Activated CD8-positive, alpha-beta memory T cell treated with anti-CD3 and anti-CD28 coated beads for 24 hours (primary cell): ENCODE data around the gene ADORA2B.

Source experiments
- DNase-seq: peaks from one replicate; pipeline ENCODE4 v3.0.0-alpha.2; 2020

ADORA2B gene

GRCh38 chr17:15999141-15999973 lies 54.4 kb downstream of the ADORA2B start, which contains the start of the genes TTC19 and ZSWIM7:
TTC19 (plus strand) TSS chr17:15999824; CDS start chr17:15999849, 25 bp downstream.
ZSWIM7 (minus strand) TSS chr17:15999704; CDS start chr17:15999594, 110 bp downstream.
- DNase-seq: peak; percentile 99

- no peak for DNase-seq
Measured at GRCh38 chr17:15999974-16000827, 55.3 kb downstream of the ADORA2B start.

GRCh38 chr17:16001226-16001897 lies 56.4 kb downstream of the ADORA2B start:
- DNase-seq: no peak

GRCh38 chr17:16002708-16003260 lies 57.9 kb downstream of the ADORA2B start:
- no peak for DNase-seq

- DNase-seq: no peak
Measured at GRCh38 chr17:16003841-16004240, 58.9 kb downstream of the ADORA2B start.

- DNase-seq: no peak
Measured at GRCh38 chr17:16005636-16006035, 60.7 kb downstream of the ADORA2B start.

GRCh38 chr17:16007439-16007838 lies 62.5 kb downstream of the ADORA2B start:
- DNase-seq: no peak

GRCh38 chr17:16013943-16014407 lies 69.0 kb downstream of the ADORA2B start:
- DNase-seq: no peak

- DNase-seq: no peak
Measured at GRCh38 chr17:16019347-16019746, 74.4 kb downstream of the ADORA2B start.

GRCh38 chr17:16023881-16024280 lies 79.0 kb downstream of the ADORA2B start:
- DNase-seq: no peak

GRCh38 chr17:16025202-16025601 lies 80.3 kb downstream of the ADORA2B start:
- DNase-seq: no peak
